Activated T-helper 1 cell treated with anti-CD3 and anti-CD28 coated beads, Interleukin-12 subunit alpha, Interleukin-12 subunit beta, Interleukin-2, Interleukin-4 antibody, amounts not matched to agents 30 ng/mL and 10 ng/mL and 1 ng/mL, durations not matched to agents 14 hours and 24 hours and 36 hours (primary cell): ENCODE data around the gene CYP17A1. TPM values are rescaled to one million over a fixed set of nuclear protein-coding genes. Genes with fewer than 3 reads are reported as not detected.

Source experiments
- DNase-seq: peaks from one replicate; pipeline ENCODE4 v3.0.0; 2021; ENCODE audit warnings: low spot score
- H3K27ac Mint-ChIP-seq: one replicate; pipeline ENCODE4 v1.8.0; 2021; ENCODE audit warnings: mild to moderate bottlenecking, mixed read lengths
- H3K27me3 Mint-ChIP-seq: one replicate; pipeline ENCODE4 v1.8.0; 2022; ENCODE audit warnings: mild to moderate bottlenecking, moderate library complexity, mixed read lengths; ENCODE audit not compliant: insufficient read depth
- H3K36me3 Mint-ChIP-seq: one replicate; pipeline ENCODE4 v1.8.0; 2021; ENCODE audit warnings: low read depth, mixed read lengths
- H3K4me1 Mint-ChIP-seq: one replicate; pipeline ENCODE4 v1.8.0; 2021; ENCODE audit warnings: low read depth, mixed read lengths
- H3K4me3 Mint-ChIP-seq: one replicate; pipeline ENCODE4 v1.8.0; 2021; ENCODE audit warnings: mild to moderate bottlenecking, moderate library complexity, mixed read lengths
- H3K9me3 Mint-ChIP-seq: one replicate; pipeline ENCODE4 v1.8.0; 2021; ENCODE audit warnings: mixed read lengths
- intact Hi-C: fragments of 100-400 bp; cut with micrococcal nuclease; formaldehyde crosslinking; loops from one replicate; pipeline ENCODE4 v1.15.1; 2024
- total RNA-seq: library from RNA; stranded (reverse); gene quantifications from 2 replicates; pipeline ENCODE4 v1.2.3, GENCODE V29; 2022

CYP17A1 gene
- total RNA-seq, 1 donor from 2014 or later = not detected

- no peak for DNase-seq
- no peaks in the 10 kb centered on the region for H3K27me3 Mint-ChIP-seq
- peak overlapping the region; percentile 85 for H3K27ac Mint-ChIP-seq
- peak overlapping the region; percentile 7 for H3K4me3 Mint-ChIP-seq
- peaks cover 26% of the 10 kb centered on the region for H3K4me1 Mint-ChIP-seq
- intact Hi-C loops = no loop called here
- H3K36me3 Mint-ChIP-seq = peaks cover 9% of the 10 kb centered on the region
- H3K9me3 Mint-ChIP-seq = no peaks in the 10 kb centered on the region
These were observed 41.5 kb downstream of the CYP17A1 start for GRCh38 chr10:102795453-102796406.

- Mint-ChIP-seq H3K27me3 (no peaks in the 10 kb centered on the region), H3K36me3 (peaks cover 9% of the 10 kb centered on the region), H3K4me3 (no peak overlapping the region), H3K27ac (no peak overlapping the region), H3K9me3 (no peaks in the 10 kb centered on the region), H3K4me1 (peaks cover 22% of the 10 kb centered on the region)
- DNase-seq = no peak
- intact Hi-C loops = no loop called here
These were observed 45.3 kb downstream of the CYP17A1 start for GRCh38 chr10:102791754-102792395.

- Mint-ChIP-seq H3K36me3 (peaks cover 8% of the 10 kb centered on the region), H3K27me3 (no peaks in the 10 kb centered on the region), H3K9me3 (no peaks in the 10 kb centered on the region), H3K4me3 (no peak overlapping the region), H3K27ac (no peak overlapping the region), H3K4me1 (peaks cover 11% of the 10 kb centered on the region)
- DNase-seq = no peak
- intact Hi-C loops = no loop called here
These were observed 51.4 kb downstream of the CYP17A1 start for GRCh38 chr10:102785818-102786217.

- Mint-ChIP-seq H3K4me3 (no peak overlapping the region), H3K27me3 (no peaks in the 10 kb centered on the region), H3K9me3 (no peaks in the 10 kb centered on the region), H3K4me1 (peaks cover 15% of the 10 kb centered on the region), H3K27ac (no peak overlapping the region), H3K36me3 (peaks cover 12% of the 10 kb centered on the region)
- intact Hi-C loops = no loop called here
- DNase-seq = no peak
These were observed 53.6 kb downstream of the CYP17A1 start for GRCh38 chr10:102783568-102783967.

GRCh38 chr10:102782673-102783551 is 54.3 kb downstream of the CYP17A1 start:
- intact Hi-C loops = no loop called here
- peaks cover 21% of the 10 kb centered on the region for H3K4me1 Mint-ChIP-seq
- H3K9me3 Mint-ChIP-seq = no peaks in the 10 kb centered on the region
- no peak for DNase-seq
- H3K36me3 Mint-ChIP-seq = peaks cover 12% of the 10 kb centered on the region
- H3K27me3 Mint-ChIP-seq = no peaks in the 10 kb centered on the region
- H3K27ac Mint-ChIP-seq = peak overlapping the region; percentile 21
- no peak overlapping the region for H3K4me3 Mint-ChIP-seq

- Mint-ChIP-seq H3K9me3 (no peaks in the 10 kb centered on the region), H3K4me1 (peaks cover 23% of the 10 kb centered on the region), H3K36me3 (peaks cover 12% of the 10 kb centered on the region), H3K27ac (no peak overlapping the region), H3K4me3 (no peak overlapping the region), H3K27me3 (no peaks in the 10 kb centered on the region)
- intact Hi-C loops = no loop called here
- no peak for DNase-seq
These were observed 55.2 kb downstream of the CYP17A1 start for GRCh38 chr10:102781921-102782557.

GRCh38 chr10:102781090-102781920 is 55.9 kb downstream of the CYP17A1 start:
- intact Hi-C loops = no loop called here
- Mint-ChIP-seq H3K27me3 (no peaks in the 10 kb centered on the region), H3K36me3 (peaks cover 12% of the 10 kb centered on the region), H3K4me1 (peaks cover 29% of the 10 kb centered on the region), H3K9me3 (no peaks in the 10 kb centered on the region), H3K4me3 (no peak overlapping the region), H3K27ac (no peak overlapping the region)
- DNase-seq = no peak

Other genes starting within 250 kb of the CYP17A1 start
- gene TRIM8, start 192.9 kb downstream of the CYP17A1 start, total RNA-seq = 108 and 111 TPM in 2 replicates
- gene ARL3, start 123.0 kb downstream of the CYP17A1 start, total RNA-seq = 6.6 and 6.8 TPM in 2 replicates
- gene SFXN2, start 122.8 kb downstream of the CYP17A1 start, total RNA-seq = 39.5 and 44.0 TPM in 2 replicates
- 19.4 and 20.0 TPM in 2 replicates for gene WBP1L, start 93.5 kb downstream of the CYP17A1 start, total RNA-seq
- gene BORCS7, start 16.8 kb upstream of the CYP17A1 start, total RNA-seq = 9.7 and 12.6 TPM in 2 replicates
- gene AS3MT, start 32.1 kb upstream of the CYP17A1 start, total RNA-seq = 0.12 and 0.47 TPM in 2 replicates
- gene CNNM2, start 80.9 kb upstream of the CYP17A1 start, total RNA-seq = 5.5 and 6.6 TPM in 2 replicates